AML-193 (cell line): Measurements from ENCODE around the gene PIM2.
A peak's percentile ranks its signal among the peaks of the same experiment; 100 is the strongest.
"Not testable (repeated sequence)": the region's sequence is repeated elsewhere in the genome, so short reads cannot be mapped to it uniquely, and the experiment has no call there.

ENCODE experiments used
- DNase-seq, 2 experiments: peaks; one replicate each; lab custom pipeline; 2025; lab: John Stamatoyannopoulos, UW

PIM2 gene

GRCh38 chrX:48905090-48905790, 13.6 kb downstream of the PIM2 start:
- DNase-seq: no peak

- no peak for DNase-seq
Observed at GRCh38 chrX:48904626-48905025, 14.2 kb downstream of the PIM2 start.

- no peak for DNase-seq
Observed at GRCh38 chrX:48904180-48904579, 14.6 kb downstream of the PIM2 start.

- no peak for DNase-seq
Observed at GRCh38 chrX:48903290-48903689, 15.5 kb downstream of the PIM2 start.

- DNase-seq: no peak
Observed at GRCh38 chrX:48902776-48903175, 16.0 kb downstream of the PIM2 start.

- DNase-seq: no peak
Observed at GRCh38 chrX:48902135-48902534, 16.7 kb downstream of the PIM2 start.

- DNase-seq: no peak
Observed at GRCh38 chrX:48901069-48901468, 17.8 kb downstream of the PIM2 start.

GRCh38 chrX:48899078-48899410, 19.8 kb downstream of the PIM2 start:
- no peak for DNase-seq

GRCh38 chrX:48897625-48898306, 21.1 kb downstream of the PIM2 start, which contains the start of the genes PQBP1 and TIMM17B:
Gene PQBP1, plus strand, starts transcription at chrX:48897930. Its CDS starts 580 bp downstream, at chrX:48898510.
Gene TIMM17B, minus strand, starts transcription at chrX:48897768. Its CDS starts 19 bp downstream, at chrX:48897749.
- DNase-seq: peak; percentile 77 to 83

- peak; percentile 36 to 49 for DNase-seq
Observed at GRCh38 chrX:48897157-48897624, 21.6 kb downstream of the PIM2 start.

GRCh38 chrX:48896611-48897011, 22.2 kb downstream of the PIM2 start:
- DNase-seq: no peak

- DNase-seq: no peak
Observed at GRCh38 chrX:48894891-48895290, 23.9 kb downstream of the PIM2 start.

GRCh38 chrX:48893556-48894348, 25.1 kb downstream of the PIM2 start:
- no peak for DNase-seq

GRCh38 chrX:48892896-48893295, 25.9 kb downstream of the PIM2 start:
- no peak for DNase-seq

GRCh38 chrX:48891402-48892288, 27.2 kb downstream of the PIM2 start:
- peak; percentile 62 to 65 for DNase-seq

GRCh38 chrX:48890934-48891401, 27.9 kb downstream of the PIM2 start:
- no peak for DNase-seq

GRCh38 chrX:48890296-48890925, 28.4 kb downstream of the PIM2 start:
- no peak for DNase-seq

GRCh38 chrX:48886586-48886985, 32.2 kb downstream of the PIM2 start:
- not testable (repeated sequence) for DNase-seq

GRCh38 chrX:48883729-48884128, 35.1 kb downstream of the PIM2 start:
- DNase-seq: no peak

- not testable (repeated sequence) for DNase-seq
Observed at GRCh38 chrX:48876944-48877343, 41.9 kb downstream of the PIM2 start.

GRCh38 chrX:48872017-48872416, 46.8 kb downstream of the PIM2 start:
- not testable (repeated sequence) for DNase-seq
